ENCODE results near the gene ST6GALNAC2.
"Not testable (repeated sequence)": the region's sequence is repeated elsewhere in the genome, so short reads cannot be mapped to it uniquely, and the experiment has no call there.

ST6GALNAC2 gene

GRCh38 chr17:76585649-76586593 is at the start of gene ST6GALNAC2:
TSS of gene ST6GALNAC2 (minus strand) at chr17:76585860. CDS start at chr17:76585808, 52 bp downstream.
- peak; percentile 85 for DNase-seq

GRCh38 chr17:76635039-76635438 is 49.4 kb upstream of the ST6GALNAC2 start:
- no peak for DNase-seq

DNA sequence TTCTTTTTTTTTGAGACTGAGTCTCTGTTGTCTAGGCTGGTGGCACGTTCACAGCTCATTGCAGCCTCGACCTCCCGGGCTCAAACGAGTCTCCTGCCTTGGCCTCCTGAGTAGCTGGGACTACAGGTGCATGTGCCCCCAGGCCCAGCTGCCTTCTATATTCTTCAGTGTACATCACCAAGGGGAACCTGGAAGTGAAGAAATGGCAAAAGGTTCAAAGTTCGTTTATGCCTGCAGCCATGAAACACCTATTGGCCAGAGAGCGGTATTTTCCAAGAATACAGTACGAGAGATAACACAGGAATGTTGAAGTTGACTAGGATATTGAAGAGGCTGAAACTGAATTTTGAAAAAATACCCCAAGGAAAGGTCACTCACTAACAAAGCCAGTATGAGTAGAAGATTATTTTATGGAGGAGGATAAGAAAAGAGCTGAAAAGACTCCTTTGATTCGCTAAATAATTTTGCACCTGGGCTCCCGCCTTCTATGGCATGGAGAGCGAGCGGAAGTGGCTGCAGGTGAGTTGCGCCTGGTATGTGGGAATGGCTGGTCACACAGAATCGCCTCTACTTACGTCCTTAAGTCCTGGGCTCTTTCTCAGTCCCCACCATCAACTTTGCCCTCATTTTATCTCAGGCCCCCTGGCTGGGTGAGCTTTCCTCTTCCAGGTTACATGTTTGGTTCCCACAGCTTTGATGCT is 48.1 kb upstream of the ST6GALNAC2 start:
- no peak for DNase-seq

- DNase-seq = no peak
These were observed 46.3 kb upstream of the ST6GALNAC2 start for GRCh38 chr17:76631821-76632565.

DNA sequence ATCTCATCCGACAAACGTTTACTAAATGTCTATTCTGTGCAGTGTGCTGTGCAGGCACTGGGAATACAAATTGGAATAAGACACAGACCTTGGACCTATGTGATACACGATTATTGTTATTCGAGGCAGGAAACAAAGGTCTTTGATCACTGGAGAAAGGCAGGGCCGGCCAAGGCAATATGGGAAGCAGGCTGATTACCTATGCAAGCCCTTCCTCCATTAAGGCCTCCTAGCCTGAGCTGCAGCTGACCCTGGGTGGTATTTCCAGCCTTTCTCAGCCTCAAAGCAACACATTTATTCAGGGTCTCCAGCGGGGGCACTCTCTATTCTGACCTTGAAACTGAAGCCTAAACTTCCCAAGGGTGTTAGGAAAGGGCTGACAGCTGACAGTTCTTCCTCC is 44.5 kb upstream of the ST6GALNAC2 start:
- DNase-seq = no peak

DNA sequence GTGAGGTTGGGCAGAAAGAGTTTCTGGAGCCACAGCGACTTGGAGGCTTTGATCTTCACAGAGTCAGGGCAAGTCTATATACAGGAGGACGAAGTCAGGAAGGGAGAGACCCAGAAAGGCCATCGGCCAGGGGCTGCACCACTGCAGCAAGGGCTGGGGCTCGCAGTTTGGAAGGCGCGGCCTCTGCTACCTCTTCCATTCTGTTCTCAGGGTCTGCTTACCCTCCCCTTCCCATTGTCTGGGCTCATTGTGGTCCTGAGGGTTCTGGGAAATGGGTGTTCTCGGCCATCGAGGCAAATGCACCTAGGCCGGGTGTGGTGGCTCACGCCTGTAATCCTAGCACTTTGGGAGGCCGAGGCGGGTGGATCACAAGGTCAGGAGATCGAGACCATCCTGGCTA is 41.9 kb upstream of the ST6GALNAC2 start:
- DNase-seq = no peak

DNA sequence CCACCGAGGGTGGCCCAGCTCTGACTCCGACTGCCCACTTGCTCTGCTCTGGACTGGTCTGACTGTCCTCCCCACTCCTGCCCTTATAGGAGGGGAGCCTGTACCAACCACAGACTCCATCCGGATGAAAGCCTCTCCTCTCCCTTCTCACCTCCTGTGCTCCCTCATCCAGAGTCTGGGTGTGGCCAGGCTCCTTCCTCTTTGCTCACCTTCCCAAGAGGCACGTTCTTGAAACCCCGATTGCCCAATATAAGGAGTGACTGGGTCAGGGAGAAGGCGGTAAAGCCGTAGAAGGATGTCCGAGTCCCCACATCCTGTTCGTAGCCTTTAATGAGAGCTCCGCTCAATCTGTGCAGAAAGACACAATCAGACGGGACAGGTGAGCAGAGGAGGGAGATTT is 40.8 kb upstream of the ST6GALNAC2 start:
- no peak for DNase-seq

DNA sequence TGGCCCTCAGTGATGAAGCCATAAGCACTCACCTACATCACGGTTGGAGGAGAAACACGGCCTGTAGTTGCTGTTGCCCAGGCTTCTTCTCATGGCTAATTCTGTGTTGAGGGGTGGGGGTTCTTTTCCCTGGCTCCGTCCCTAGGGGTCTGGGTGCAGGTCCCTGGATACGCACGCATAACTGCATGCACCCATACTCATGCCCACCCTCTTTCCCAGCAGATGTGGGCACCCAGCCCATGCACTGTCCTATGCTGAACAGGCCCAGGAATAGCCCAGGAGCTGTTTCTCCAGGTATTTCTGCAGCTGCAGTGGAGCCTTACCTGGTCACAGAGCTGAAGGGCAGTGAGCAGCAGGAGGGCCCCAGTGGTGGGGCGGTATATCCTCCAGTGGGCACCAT is 39.8 kb upstream of the ST6GALNAC2 start:
- no peak for DNase-seq

- DNase-seq = peak; percentile 74
These were observed 37.8 kb upstream of the ST6GALNAC2 start for GRCh38 chr17:76623271-76624146.

- DNase-seq = no peak
These were observed 32.2 kb upstream of the ST6GALNAC2 start for GRCh38 chr17:76617838-76618237.

DNA sequence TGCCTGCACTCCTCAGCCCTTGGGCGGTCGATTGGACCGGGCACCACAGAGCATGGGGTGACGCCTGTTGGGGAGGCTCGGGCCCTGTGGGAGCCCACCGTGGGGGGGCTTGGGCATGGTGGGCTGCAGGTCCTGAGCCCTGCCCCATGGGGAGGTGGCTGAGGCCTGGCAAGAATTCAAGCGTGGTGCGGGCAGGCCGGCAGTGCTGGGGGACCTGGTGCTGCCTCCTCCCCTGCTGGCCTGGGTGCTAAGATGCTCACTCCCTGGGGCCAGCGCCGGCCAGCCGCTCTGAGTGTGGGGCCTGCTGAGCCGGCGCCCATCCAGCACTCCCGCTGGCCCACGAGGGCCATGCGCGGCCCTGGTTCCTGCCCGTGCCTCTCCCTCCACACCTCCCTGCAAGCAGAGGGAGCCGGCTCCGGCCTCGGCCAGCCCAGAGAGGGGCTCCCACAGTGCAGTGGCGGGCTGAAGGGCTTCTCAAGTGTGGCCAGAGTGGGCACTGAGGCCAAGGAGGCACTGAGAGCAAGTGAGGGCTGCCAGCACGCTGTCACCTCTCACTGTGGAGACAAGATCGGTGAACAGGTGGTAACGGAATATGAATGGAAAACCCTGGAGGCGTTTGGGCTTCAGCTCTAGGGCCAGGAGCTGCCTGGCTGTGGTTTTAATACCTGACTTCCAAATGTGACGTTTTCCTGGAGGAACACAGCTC is 29.4 kb upstream of the ST6GALNAC2 start:
- no peak for DNase-seq

DNA sequence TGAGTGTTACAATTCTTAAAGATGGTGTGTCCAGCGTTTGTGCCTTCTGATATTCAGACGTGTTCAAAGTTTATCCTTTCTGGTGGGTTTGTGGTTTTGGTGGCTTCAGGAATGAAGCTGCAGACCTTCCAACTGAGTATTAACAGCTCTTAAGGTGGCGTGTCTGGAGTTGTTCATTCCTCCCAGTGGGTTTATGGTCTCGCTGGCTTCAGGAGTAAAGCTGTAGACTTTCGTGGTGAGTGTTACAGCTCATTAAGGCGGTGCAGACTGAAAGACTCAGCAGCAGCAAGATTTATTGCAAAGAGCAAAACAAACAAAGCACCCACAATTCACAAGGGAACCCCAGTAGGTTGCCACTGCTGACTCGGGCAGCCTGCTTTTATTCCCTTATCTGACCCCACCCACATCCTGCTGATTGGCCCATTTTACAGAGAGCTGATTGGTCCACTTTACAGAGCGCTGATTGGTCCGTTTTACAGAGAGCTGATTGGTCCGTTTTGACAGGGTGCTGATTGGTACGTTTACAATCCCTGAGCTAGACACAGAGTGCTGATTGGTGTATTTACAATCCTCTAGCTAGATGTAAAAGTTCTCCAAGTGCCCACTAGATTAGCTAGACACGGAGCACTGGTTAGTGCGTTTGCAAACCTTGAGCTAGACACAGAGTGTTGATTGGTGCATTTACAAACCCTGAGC is 28.6 kb upstream of the ST6GALNAC2 start:
- not testable (repeated sequence) for DNase-seq

- no peak for DNase-seq
These were observed 27.6 kb upstream of the ST6GALNAC2 start for GRCh38 chr17:76612977-76613851.

GRCh38 chr17:76612465-76612864 is 26.8 kb upstream of the ST6GALNAC2 start:
- DNase-seq = no peak

DNA sequence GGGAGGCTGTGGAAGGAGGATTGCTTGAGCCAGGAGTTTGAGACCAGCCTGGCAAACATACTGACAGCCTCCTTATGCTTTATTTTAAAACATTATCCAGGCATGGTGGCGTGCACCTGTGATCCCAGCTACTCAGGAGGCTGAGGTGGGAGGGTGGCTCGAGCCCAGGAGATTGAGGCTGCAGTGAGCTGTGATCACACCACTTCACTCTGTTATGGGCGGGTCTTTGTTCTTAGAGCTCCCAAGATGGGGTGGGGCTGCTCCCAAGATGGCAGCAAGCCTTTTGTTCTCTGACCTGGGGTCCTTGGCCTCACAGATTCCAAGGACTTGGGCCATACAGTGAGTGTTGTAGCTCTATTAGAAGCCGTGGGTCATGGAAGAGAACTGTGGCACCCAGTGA is 26.1 kb upstream of the ST6GALNAC2 start:
- DNase-seq = no peak

- DNase-seq = not testable (repeated sequence)
These were observed 25.6 kb upstream of the ST6GALNAC2 start for GRCh38 chr17:76611080-76611749.

DNA sequence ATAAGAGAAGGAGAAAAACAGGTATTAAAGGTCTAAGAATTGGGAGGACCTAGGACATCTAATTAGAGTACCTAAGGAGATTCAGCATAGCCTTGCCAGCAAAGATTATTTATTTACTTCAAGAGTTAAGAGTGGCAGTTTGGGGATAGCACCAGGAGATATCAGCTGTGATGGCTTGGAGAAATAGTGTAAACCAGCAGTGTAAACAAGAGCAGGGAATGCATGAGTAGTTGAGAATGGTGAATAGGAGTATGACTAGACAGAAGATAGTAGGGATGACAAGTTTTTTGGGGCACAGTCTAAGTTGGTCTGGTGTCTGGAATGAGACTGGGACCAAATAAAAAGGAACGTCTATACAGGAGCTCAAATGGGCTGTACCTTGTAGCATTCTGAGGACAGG is 21.0 kb upstream of the ST6GALNAC2 start:
- DNase-seq = not testable (repeated sequence)

DNA sequence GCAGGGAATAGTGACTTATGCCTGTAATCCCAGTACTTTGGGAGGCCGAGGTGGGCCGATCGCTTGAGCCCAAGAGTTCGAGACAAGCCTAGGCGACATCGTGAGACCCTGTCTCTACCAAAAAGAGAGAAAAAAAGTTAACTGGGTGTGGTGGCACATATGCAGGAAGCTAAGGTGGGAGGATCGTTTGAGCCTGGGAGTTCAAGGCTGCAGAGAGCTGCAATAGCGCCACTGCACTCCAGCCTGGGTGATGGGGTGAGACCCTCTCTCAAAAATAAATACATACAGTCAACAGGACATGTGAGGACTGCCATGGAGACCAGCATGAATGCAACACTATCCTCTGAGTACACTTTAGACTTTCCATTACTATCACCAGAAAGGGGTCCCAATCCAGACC is 15.4 kb upstream of the ST6GALNAC2 start:
- no peak for DNase-seq

Measured in DMS53 (cell line).